LNCaP clone FGC (cell line): ENCODE measurements around the gene ATP11B.
"Not testable (repeated sequence)": the region's sequence is repeated elsewhere in the genome, so short reads cannot be mapped to it uniquely, and the experiment has no call there.

Experiments used
- DNase-seq: peaks from one replicate; pipeline ENCODE4 v3.0.0-alpha.2; 2011; ENCODE audit warnings: low read depth
- H3K4me3 ChIP-seq: 2 replicates; pipeline ENCODE4 v1.5.1; 2011; ENCODE audit warnings: mild to moderate bottlenecking, low read depth, low read length, control low read depth
- CTCF ChIP-seq: IDR thresholded peaks from 2 replicates; pipeline ENCODE4 v1.5.1; 2012; ENCODE audit warnings: mild to moderate bottlenecking; ENCODE audit not compliant: control insufficient read depth, insufficient read depth; ENCODE audit errors: extremely low read depth

The ATP11B gene

GRCh38 chr3:182811269-182811596 is 17.9 kb downstream of the ATP11B start:
- no peak overlapping the region for H3K4me3 ChIP-seq
- DNase-seq, result no peak
- TF ChIP-seq CTCF, result no peak

- no peak overlapping the region for H3K4me3 ChIP-seq
- no peak for DNase-seq
- TF ChIP-seq CTCF, result no peak
These were observed 18.8 kb downstream of the ATP11B start for GRCh38 chr3:182812123-182812522.

- H3K4me3 ChIP-seq, result no peak overlapping the region
- TF ChIP-seq CTCF, result no peak
- DNase-seq, result no peak
These were observed 21.2 kb downstream of the ATP11B start for GRCh38 chr3:182814419-182815062.

- TF ChIP-seq CTCF, result no peak
- no peak for DNase-seq
- H3K4me3 ChIP-seq, result no peak overlapping the region
These were observed 22.9 kb downstream of the ATP11B start for GRCh38 chr3:182816181-182816580.

- DNase-seq, result no peak
- no peak overlapping the region for H3K4me3 ChIP-seq
- TF ChIP-seq CTCF, result no peak
These were observed 25.1 kb downstream of the ATP11B start for GRCh38 chr3:182818296-182818978.

- TF ChIP-seq CTCF, result no peak
- no peak for DNase-seq
- H3K4me3 ChIP-seq, result no peak overlapping the region
These were observed 28.1 kb downstream of the ATP11B start for GRCh38 chr3:182821221-182821981.

- H3K4me3 ChIP-seq, DNase-seq: not testable (repeated sequence)
These were observed 29.0 kb downstream of the ATP11B start for GRCh38 chr3:182822260-182822659.
